ENCODE measurements around the gene ERICH4.

Gene ERICH4

GRCh38 chr19:41441321-41441945, 1.5 kb upstream of the ERICH4 start:
- H3K4me3 ChIP-seq (ENCODE audit: low read depth, low read length) = no peak overlapping the region
- peaks cover 4% of the 10 kb centered on the region; the same call in 1 of the 2 replicates for H3K36me3 ChIP-seq
- DNase-seq = no peak
- H3K27ac ChIP-seq = no peak overlapping the region
- H3K9me3 ChIP-seq (ENCODE audit: severe bottlenecking) = no peaks in the 10 kb centered on the region
- TF ChIP-seq CTCF (IDR thresholded peaks at IDR 0.05; ENCODE audit: low read depth, low read length) = no peak
- no peaks in the 10 kb centered on the region for H3K27me3 ChIP-seq (ENCODE audit: insufficient read depth, low read depth, severe bottlenecking)

GRCh38 chr19:41443813-41444455, 978 bp downstream of the ERICH4 start:
- no peak overlapping the region for H3K4me3 ChIP-seq (ENCODE audit: low read depth, low read length)
- no peak overlapping the region for H3K27ac ChIP-seq
- no peak for DNase-seq
- H3K27me3 ChIP-seq (ENCODE audit: insufficient read depth, low read depth, severe bottlenecking) = peaks cover 6% of the 10 kb centered on the region
- no peaks in the 10 kb centered on the region for H3K36me3 ChIP-seq
- no peak for TF ChIP-seq CTCF (IDR thresholded peaks at IDR 0.05; ENCODE audit: low read depth, low read length)
- no peaks in the 10 kb centered on the region for H3K9me3 ChIP-seq (ENCODE audit: severe bottlenecking)

GRCh38 chr19:41445575-41445974, 2.6 kb downstream of the ERICH4 start:
- Histone ChIP-seq H3K27me3 (ENCODE audit: insufficient read depth, low read depth, severe bottlenecking) (peaks cover 6% of the 10 kb centered on the region), H3K9me3 (ENCODE audit: severe bottlenecking) (no peaks in the 10 kb centered on the region), H3K27ac (no peak overlapping the region), H3K36me3 (no peaks in the 10 kb centered on the region), H3K4me3 (ENCODE audit: low read depth, low read length) (no peak overlapping the region)
- no peak for DNase-seq
- no peak for TF ChIP-seq CTCF (IDR thresholded peaks at IDR 0.05; ENCODE audit: low read depth, low read length)

GRCh38 chr19:41447732-41448332, 4.9 kb downstream of the ERICH4 start:
- no peak overlapping the region for H3K4me3 ChIP-seq (ENCODE audit: low read depth, low read length)
- no peaks in the 10 kb centered on the region for H3K36me3 ChIP-seq
- H3K27me3 ChIP-seq (ENCODE audit: insufficient read depth, low read depth, severe bottlenecking) = peaks cover 6% of the 10 kb centered on the region
- no peak for DNase-seq
- no peak for TF ChIP-seq CTCF (IDR thresholded peaks at IDR 0.05; ENCODE audit: low read depth, low read length)
- H3K27ac ChIP-seq = no peak overlapping the region
- no peaks in the 10 kb centered on the region for H3K9me3 ChIP-seq (ENCODE audit: severe bottlenecking)

- Histone ChIP-seq H3K9me3 (ENCODE audit: severe bottlenecking) (no peaks in the 10 kb centered on the region), H3K4me3 (ENCODE audit: low read depth, low read length) (peak overlapping the region; percentile 37), H3K27ac (no peak overlapping the region), H3K27me3 (ENCODE audit: insufficient read depth, low read depth, severe bottlenecking) (peaks cover 15% of the 10 kb centered on the region), H3K36me3 (no peaks in the 10 kb centered on the region)
- peak; percentile 81 for DNase-seq
- peak; percentile 78 for TF ChIP-seq CTCF (IDR thresholded peaks at IDR 0.05; ENCODE audit: low read depth, low read length)
Measured at GRCh38 chr19:41449079-41449864, 6.3 kb downstream of the ERICH4 start.

Measured in WERI-Rb-1 (cell line).